Keratinocyte (primary cell): ENCODE data around the gene ACACB. TPM values are rescaled to one million over a fixed set of nuclear protein-coding genes. Genes with fewer than 3 reads are reported as not detected.

ENCODE experiments used
- DNase-seq: peaks from one replicate; pipeline ENCODE4 v3.0.0-alpha.2; 2011; ENCODE audit warnings: low read depth, missing footprints, low spot score
- FAIRE-seq: peaks from 2 replicates; lab custom pipeline; 2011; peaks lifted over from hg19 to GRCh38; lab: Jason Lieb, UNC
- H2AFZ ChIP-seq: 2 replicates; pipeline ENCODE4 v1.6.0; 2012; ENCODE audit warnings: low read length, control low read depth, inconsistent platforms; ENCODE audit not compliant: control insufficient read depth
- H3K27ac ChIP-seq: 2 replicates; pipeline ENCODE4 v1.5.1; 2011; ENCODE audit warnings: low read length; ENCODE audit not compliant: control insufficient read depth, insufficient read depth
- H3K27me3 ChIP-seq: 3 replicates; pipeline ENCODE4 v1.6.0; 2011; ENCODE audit warnings: low read length; ENCODE audit not compliant: control insufficient read depth, insufficient read depth; ENCODE audit errors: extremely low read depth
- H3K36me3 ChIP-seq, 2 experiments: 2 replicates in 1 of 2; 3 replicates in 1 of 2; pipeline ENCODE4 v1.5.1; 2011; ENCODE audit warnings: low read length in 2 of 2, mild to moderate bottlenecking in 1 of 2; ENCODE audit not compliant: control insufficient read depth in 2 of 2, insufficient read depth in 2 of 2; ENCODE audit errors: extremely low read depth in 1 of 2
- H3K4me1 ChIP-seq: 3 replicates; pipeline ENCODE4 v1.5.1; 2011; ENCODE audit warnings: low read length; ENCODE audit not compliant: control insufficient read depth, insufficient read depth; ENCODE audit errors: extremely low read depth
- H3K4me2 ChIP-seq: 3 replicates; pipeline ENCODE4 v1.6.0; 2011; ENCODE audit warnings: low read depth, low read length; ENCODE audit not compliant: control insufficient read depth, insufficient read depth; ENCODE audit errors: extremely low read depth
- H3K4me3 ChIP-seq, 3 experiments: fragments of 200-600 bp in 1 of 3; sonication (generic) in 1 of 3; 2 replicates in 2 of 3; 3 replicates in 1 of 3; pipeline ENCODE4 v1.5.1; 2011 to 2016; ENCODE audit warnings: low read length in 3 of 3, mild to moderate bottlenecking in 3 of 3, control low read depth in 2 of 3, inconsistent platforms in 1 of 3, low read depth in 1 of 3, mixed read lengths in 1 of 3, mixed run types in 1 of 3, moderate library complexity in 1 of 3; ENCODE audit not compliant: control insufficient read depth in 2 of 3, insufficient read depth in 2 of 3; ENCODE audit errors: extremely low read depth in 1 of 3
- H3K79me2 ChIP-seq: 2 replicates; pipeline ENCODE4 v1.6.0; 2012; ENCODE audit warnings: low read length; ENCODE audit not compliant: control insufficient read depth, insufficient read depth
- H3K9ac ChIP-seq: 3 replicates; pipeline ENCODE4 v1.6.0; 2011; ENCODE audit warnings: low read length; ENCODE audit not compliant: control insufficient read depth, insufficient read depth; ENCODE audit errors: extremely low read depth
- H3K9me1 ChIP-seq: 3 replicates; pipeline ENCODE4 v1.6.0; 2011; ENCODE audit warnings: low read length; ENCODE audit not compliant: control insufficient read depth, insufficient read depth; ENCODE audit errors: extremely low read depth
- H3K9me3 ChIP-seq: 2 replicates; pipeline ENCODE4 v1.5.1; 2012; ENCODE audit warnings: low read depth, low read length; ENCODE audit not compliant: control insufficient read depth
- H4K20me1 ChIP-seq: 3 replicates; pipeline ENCODE4 v1.6.0; 2011; ENCODE audit warnings: low read length; ENCODE audit not compliant: control insufficient read depth, insufficient read depth; ENCODE audit errors: extremely low read depth
- CTCF ChIP-seq, 3 experiments: IDR thresholded peaks in 1 of 3; conservative IDR thresholded peaks in 1 of 3; optimal IDR thresholded peaks in 1 of 3; 2 replicates in 2 of 3; 3 replicates in 1 of 3; pipeline versions ENCODE3 to v1.5.1; 2011; ENCODE audit warnings: low read length in 3 of 3, mild to moderate bottlenecking in 3 of 3, moderate library complexity in 2 of 3, control low read depth in 1 of 3, inconsistent platforms in 1 of 3; ENCODE audit not compliant: insufficient read depth in 2 of 3; ENCODE audit errors: extremely low read depth in 1 of 3
- EZH2 ChIP-seq: IDR thresholded peaks from one replicate; pipeline ENCODE4 v1.6.1; 2012; ENCODE audit warnings: inconsistent platforms, mild to moderate bottlenecking, low read length, moderate library complexity
- dilution Hi-C: fragments of 300-500 bp; cut with MboI; formaldehyde crosslinking; loops from one replicate; pipeline ENCODE4 v1.7.0; 2020; ENCODE audit warnings: low sequenced_read_pairs; ENCODE audit not compliant: extremely low pct_ligation_motif_present
- polyA plus RNA-seq, 5 experiments: library from polyadenylated mRNA; depleted of rRNA in 3 of 5; stranded (reverse) in 3 of 5; stranded (forward) in 1 of 5; unstranded in 1 of 5; fragments of >200 nt; gene quantifications; 1 replicate in 1 of 5; 2 replicates in 3 of 5; 3 replicates in 1 of 5; pipeline versions ENCODE4 v1.2.1 to v1.2.3, GENCODE V29; 2011 to 2012; ENCODE audit warnings: missing spikeins in 2 of 5, low read depth in 1 of 5, low replicate concordance in 1 of 5

ACACB gene
- polyA plus RNA-seq, 1 donor (not counting 4 experiments of a cell fraction or from before 2014, with no cell fraction given), result 1.3 TPM

- FAIRE-seq, result no peak
- no peak overlapping the region for H3K9ac ChIP-seq
- no peak overlapping the region for H3K4me3 ChIP-seq
These were observed 172.2 kb downstream of the ACACB start for GRCh38 chr12:109288571-109288970.

GRCh38 chr12:109289004-109289403 is 172.6 kb downstream of the ACACB start:
- Histone ChIP-seq H3K4me2 (no peak overlapping the region), H3K4me3 (no peak overlapping the region), H3K27ac (no peak overlapping the region), H3K27me3 (peaks cover 23% of the 10 kb centered on the region), H4K20me1 (no peaks in the 10 kb centered on the region), H3K4me1 (no peaks in the 10 kb centered on the region), H3K9me1 (no peaks in the 10 kb centered on the region), H3K9ac (no peak overlapping the region), H3K9me3 (no peaks in the 10 kb centered on the region), H3K36me3 (no peaks in the 10 kb centered on the region), H2AFZ (no peak overlapping the region), H3K79me2 (no peaks in the 10 kb centered on the region)
- dilution Hi-C loops, result no loop called here
- DNase-seq (no peak), FAIRE-seq (no peak)
- TF ChIP-seq CTCF (optimal IDR thresholded peaks at IDR 0.05 in 1 of 3, IDR thresholded peaks at IDR 0.05 in 1 of 3, conservative IDR thresholded peaks at IDR 0.05 in 1 of 3; ENCODE audit: extremely low read depth in 1 of 3, insufficient read depth in 2 of 3, low read length in 3 of 3) (no peak), EZH2 (no peak)

More at GRCh38 chr12:109288571-109288970, 172.2 kb downstream of the ACACB start:
- Histone ChIP-seq H3K79me2 (no peaks in the 10 kb centered on the region), H3K4me2 (no peak overlapping the region), H4K20me1 (no peaks in the 10 kb centered on the region), H3K27ac (no peak overlapping the region), H3K27me3 (peaks cover 23% of the 10 kb centered on the region), H3K36me3 (no peaks in the 10 kb centered on the region), H3K4me1 (no peaks in the 10 kb centered on the region), H3K9me3 (no peaks in the 10 kb centered on the region), H2AFZ (no peak overlapping the region), H3K9me1 (no peaks in the 10 kb centered on the region)
- TF ChIP-seq CTCF (optimal IDR thresholded peaks at IDR 0.05 in 1 of 3, IDR thresholded peaks at IDR 0.05 in 1 of 3, conservative IDR thresholded peaks at IDR 0.05 in 1 of 3; ENCODE audit: extremely low read depth in 1 of 3, insufficient read depth in 2 of 3, low read length in 3 of 3) (no peak), EZH2 (no peak)
- dilution Hi-C loops, result no loop called here
- no peak for DNase-seq
